Colonic mucosa (tissue), 4 donors: ENCODE measurements around the gene MRGPRG. TPM values are rescaled to one million over a fixed set of nuclear protein-coding genes. Genes with fewer than 3 reads are reported as not detected.
"Not testable (repeated sequence)": the region's sequence is repeated elsewhere in the genome, so short reads cannot be mapped to it uniquely, and the experiment has no call there.

Experiments used
- DNase-seq: peaks from one replicate; pipeline ENCODE4 v3.0.0-alpha.2; 2020
- H3K27ac ChIP-seq: fragments of 200-600 bp; one replicate; pipeline ENCODE4 v1.8.0; 2021
- H3K27me3 ChIP-seq: fragments of 200-600 bp; one replicate; pipeline ENCODE4 v1.8.0; 2021
- H3K36me3 ChIP-seq: fragments of 200-600 bp; one replicate; pipeline ENCODE4 v1.8.0; 2021
- H3K4me1 ChIP-seq: fragments of 200-600 bp; one replicate; pipeline ENCODE4 v1.8.0; 2021; ENCODE audit warnings: mild to moderate bottlenecking
- H3K4me3 ChIP-seq: fragments of 200-600 bp; one replicate; pipeline ENCODE4 v1.8.0; 2021
- H3K9ac ChIP-seq, 2 donors: one replicate each; pipeline ENCODE4 v1.7.0; 2013; ENCODE audit warnings: control low read depth in 2 of 2, low read depth in 2 of 2, low read length in 2 of 2
- H3K9me3 ChIP-seq: fragments of 200-600 bp; one replicate; pipeline ENCODE4 v1.8.0; 2021
- CTCF ChIP-seq: fragments of 200-600 bp; IDR thresholded peaks from one replicate; pipeline ENCODE4 v1.8.0; 2022; ENCODE audit warnings: antibody characterized with exemption, mild to moderate bottlenecking
- intact Hi-C: fragments of 100-400 bp; cut with DNase I; formaldehyde crosslinking; loops from one replicate; pipeline ENCODE4 v1.14.1; 2022
- total RNA-seq, 2 donors: library from RNA; stranded (reverse); fragmentation: NEBNext Ultra II Directional in 1 of 2; extraction: Animal tissue kit (Norgen Biotek cat#: 25700) in 1 of 2; gene quantifications; one replicate each; pipeline ENCODE4 v1.2.1, GENCODE V29; 2021
- donor health status: healthy.
- donor health status: DM: no; HTN: no; CAD: no.
- donor health status: DM: no; HTN: no; CAD: no.

The MRGPRG gene
- total RNA-seq, 2 donors from 2014 or later: not detected

DNA sequence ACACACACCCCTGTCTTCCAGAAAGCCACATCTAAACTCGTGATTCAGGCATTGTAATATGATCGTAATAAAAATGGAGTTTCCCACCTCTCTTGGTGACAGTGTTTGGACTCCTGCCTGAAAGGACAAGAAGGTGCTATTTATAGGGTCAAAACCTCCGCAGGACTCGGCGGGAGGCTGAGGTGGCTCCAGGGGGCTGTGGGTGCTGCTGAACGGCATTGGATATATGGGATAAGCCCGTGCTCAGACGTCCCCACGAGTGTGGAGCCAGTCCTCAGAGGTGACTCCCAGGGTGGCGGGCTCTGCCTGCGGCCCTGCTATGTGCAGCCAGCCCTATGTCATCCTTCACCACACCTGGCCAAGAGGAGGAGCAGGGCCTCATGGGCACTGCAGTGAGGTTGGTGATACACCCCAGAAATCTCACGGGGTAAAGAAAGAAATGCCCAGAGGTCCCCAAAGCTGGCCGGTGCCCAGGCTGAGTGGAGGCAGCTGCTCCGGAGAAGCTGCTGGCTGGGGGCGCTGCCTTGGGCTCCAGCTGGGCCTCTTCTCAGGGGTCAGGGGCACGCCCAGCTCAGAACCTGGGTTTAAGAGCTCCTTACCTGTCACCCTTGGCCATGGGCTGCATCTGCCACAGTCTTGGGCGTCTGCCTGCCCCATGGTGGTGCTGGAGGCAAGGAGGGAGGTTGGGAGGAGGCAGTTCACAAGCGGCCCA, 48.4 kb downstream of the MRGPRG start:
- Histone ChIP-seq H3K27ac (no peak overlapping the region), H3K4me3 (no peak overlapping the region), H3K9me3 (no peaks in the 10 kb centered on the region), H3K36me3 (no peaks in the 10 kb centered on the region), H3K9ac (no peak overlapping the region), H3K4me1 (peaks cover 3% of the 10 kb centered on the region), H3K27me3 (peaks cover 19% of the 10 kb centered on the region)
- TF ChIP-seq CTCF: no peak
- no peak for DNase-seq
- intact Hi-C loops: no loop called here

DNA sequence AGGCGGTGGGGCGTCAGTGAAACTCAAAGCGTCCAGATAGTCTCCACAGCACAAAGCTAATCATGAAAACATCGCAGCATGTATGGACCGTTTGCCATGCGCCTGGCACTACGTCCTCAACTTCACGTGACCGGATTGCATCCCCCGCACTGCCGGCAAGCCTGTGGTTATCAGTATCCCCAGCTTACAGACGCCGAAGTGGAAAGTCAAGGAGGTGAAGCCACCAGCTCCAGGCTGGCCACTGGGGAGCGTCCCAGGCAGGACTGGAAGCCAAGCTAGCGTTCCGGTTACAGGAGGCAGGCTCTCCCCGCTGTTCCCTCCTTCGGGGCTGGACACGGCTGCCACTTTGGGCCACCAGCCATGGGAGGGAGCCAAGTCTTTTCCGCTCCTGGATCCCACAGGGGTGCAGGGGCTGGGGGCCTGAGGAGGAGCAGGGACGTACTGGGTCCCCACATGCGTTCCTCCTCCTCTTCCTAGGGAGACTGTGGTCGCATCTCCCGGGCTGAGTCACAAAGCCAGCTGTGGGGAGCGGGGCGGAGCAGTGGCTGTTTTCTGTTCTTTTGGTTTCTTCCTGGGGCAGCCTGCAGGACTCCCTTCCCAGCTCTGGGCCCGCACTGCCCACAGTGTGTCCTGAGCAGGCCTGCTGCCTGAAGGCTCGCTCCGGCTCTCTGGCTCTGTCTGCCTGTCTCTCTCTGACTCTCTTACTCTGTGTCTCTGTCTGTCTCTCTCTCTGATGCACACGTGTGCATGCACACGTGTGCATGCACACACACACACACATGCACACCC, 49.2 kb downstream of the MRGPRG start:
- peaks cover 4% of the 10 kb centered on the region for H3K4me1 ChIP-seq
- DNase-seq: no peak
- H3K9me3 ChIP-seq: no peaks in the 10 kb centered on the region
- no peak for TF ChIP-seq CTCF
- intact Hi-C loops: no loop called here
- no peak overlapping the region for H3K27ac ChIP-seq
- peaks cover 19% of the 10 kb centered on the region for H3K27me3 ChIP-seq
- H3K9ac ChIP-seq: peak overlapping the region in 1 of 2 donors; percentile 26
- H3K36me3 ChIP-seq: no peaks in the 10 kb centered on the region
- peak overlapping the region; percentile 23 for H3K4me3 ChIP-seq

GRCh38 chr11:3168742-3169254, 49.8 kb downstream of the MRGPRG start:
- peak overlapping the region; percentile 23 for H3K4me3 ChIP-seq
- peak overlapping the region in 1 of 2 donors; percentile 26 for H3K9ac ChIP-seq
- H3K36me3 ChIP-seq, H3K4me1 ChIP-seq, H3K9me3 ChIP-seq, H3K27ac ChIP-seq, DNase-seq, intact Hi-C loops: not testable (repeated sequence)
- peaks cover 19% of the 10 kb centered on the region for H3K27me3 ChIP-seq

Other genes starting within 250 kb of the MRGPRG start
- 100 to 1,000 TPM in 1 of 2 donors, 10 to 100 TPM in 1; 96.1 to 134 TPM for gene NAP1L4, start 226.5 kb downstream of the MRGPRG start, total RNA-seq
- gene CARS1, start 161.4 kb downstream of the MRGPRG start, total RNA-seq: 10 to 100 TPM; 48.4 to 74.3 TPM
- 10 to 100 TPM; 34.0 to 69.5 TPM for gene OSBPL5, start 53.5 kb downstream of the MRGPRG start, total RNA-seq
- gene MRGPRE, start 13.6 kb upstream of the MRGPRG start, total RNA-seq: not detected
- 10 to 100 TPM; 19.2 to 34.3 TPM for gene ZNF195, start 160.3 kb upstream of the MRGPRG start, total RNA-seq